IMR-90 (cell line): ENCODE data around the gene C1orf105. TPM values are rescaled to one million over a fixed set of nuclear protein-coding genes. Genes with fewer than 3 reads are reported as not detected.

Source experiments
- ATAC-seq: fragments of 200-7000 bp; cut with Tn5 transposase; 2 replicates; pipeline ENCODE4 v1.9.1; 2020; ENCODE audit warnings: low read depth, mild to moderate bottlenecking, moderate library complexity
- BruUV-seq: library from RNA; stranded (reverse); fragments of 400-500 nt; replicated peaks from 2 replicates; lab custom pipeline; 2021; lab: Mats Ljungman, UMichigan
- CTCF ChIA-PET: fragments of 300-600 bp; formaldehyde crosslinking; extraction: SDS; loops from one replicate; lab custom pipeline; 2021; ENCODE audit warnings: antibody characterized with exemption; lab: Yijun Ruan, JAX
- POLR2A ChIA-PET: fragments of 300-600 bp; sonication (Branson Sonifier 250); formaldehyde crosslinking; loops from one replicate; lab custom pipeline; 2022; ENCODE audit warnings: antibody characterized with exemption; ENCODE audit not compliant: unreplicated experiment; lab: Charles Lee
- DNase-seq: peaks from one replicate; pipeline ENCODE4 v3.0.0; 2013
- H2AFZ ChIP-seq: replicated peaks from 2 replicates; pipeline ENCODE3; 2013; ENCODE audit warnings: low read length, mild to moderate bottlenecking; ENCODE audit not compliant: poor library complexity
- H2AK5ac ChIP-seq: 2 replicates; pipeline ENCODE4 v1.6.1; 2013; ENCODE audit warnings: low read depth, low read length, inconsistent platforms
- H2AK9ac ChIP-seq: replicated peaks from 2 replicates; pipeline ENCODE3; 2013; ENCODE audit warnings: mild to moderate bottlenecking, low read depth, low read length, moderate library complexity; ENCODE audit not compliant: poor library complexity
- H2BK120ac ChIP-seq: 2 replicates; pipeline ENCODE4 v1.6.1; 2013; ENCODE audit warnings: low read depth, low read length, inconsistent platforms
- H2BK15ac ChIP-seq: 3 replicates; pipeline ENCODE4 v1.6.1; 2013; ENCODE audit warnings: low read depth, low read length, inconsistent platforms
- H2BK20ac ChIP-seq: 2 replicates; pipeline ENCODE4 v1.6.1; 2013; ENCODE audit warnings: low read depth, mild to moderate bottlenecking, inconsistent platforms, low read length, moderate library complexity
- H2BK5ac ChIP-seq: 2 replicates; pipeline ENCODE4 v1.6.1; 2013; ENCODE audit warnings: mild to moderate bottlenecking, low read depth, low read length, inconsistent platforms; ENCODE audit not compliant: poor library complexity, severe bottlenecking
- H3K14ac ChIP-seq: replicated peaks from 2 replicates; pipeline ENCODE4 v1.6.1; 2013; ENCODE audit warnings: low read depth, low read length, inconsistent platforms
- H3K18ac ChIP-seq: 2 replicates; pipeline ENCODE4 v1.6.1; 2013; ENCODE audit warnings: low read depth, low read length, control low read depth
- H3K23ac ChIP-seq: 2 replicates; pipeline ENCODE4 v1.6.1; 2013; ENCODE audit warnings: low read depth, low read length, inconsistent platforms
- H3K27ac ChIP-seq: 2 replicates; pipeline ENCODE4 v1.5.1; 2013; ENCODE audit warnings: mild to moderate bottlenecking, control low read depth, low read length; ENCODE audit not compliant: insufficient read depth
- H3K27me3 ChIP-seq: 2 replicates; pipeline ENCODE4 v1.6.1; 2013; ENCODE audit warnings: low read length; ENCODE audit not compliant: control insufficient read depth, insufficient read depth
- H3K36me3 ChIP-seq: 2 replicates; pipeline ENCODE4 v1.6.1; 2013; ENCODE audit warnings: low read length, mixed read lengths; ENCODE audit not compliant: control insufficient read depth, insufficient read depth
- H3K4ac ChIP-seq: 2 replicates; pipeline ENCODE4 v1.6.1; 2013; ENCODE audit warnings: low read depth, low read length, inconsistent platforms
- H3K4me1 ChIP-seq: 2 replicates; pipeline ENCODE4 v1.6.1; 2013; ENCODE audit warnings: low read length, mixed read lengths; ENCODE audit not compliant: control insufficient read depth, insufficient read depth
- H3K4me2 ChIP-seq: 2 replicates; pipeline ENCODE4 v1.6.1; 2013; ENCODE audit warnings: low read depth, mild to moderate bottlenecking, control low read depth, low read length, moderate library complexity
- H3K4me3 ChIP-seq: 2 replicates; pipeline ENCODE4 v1.5.1; 2013; ENCODE audit warnings: low read depth, mild to moderate bottlenecking, control low read depth, low read length, moderate library complexity; ENCODE audit not compliant: insufficient read depth
- H3K56ac ChIP-seq: 2 replicates; pipeline ENCODE4 v1.6.1; 2013; ENCODE audit warnings: low read length, inconsistent platforms; ENCODE audit not compliant: insufficient read depth; ENCODE audit errors: extremely low read depth
- H3K79me1 ChIP-seq, 2 experiments: 2 replicates each; pipeline ENCODE4 v1.6.1; 2013; ENCODE audit warnings: low read length in 2 of 2, inconsistent platforms in 1 of 2, low read depth in 1 of 2
- H3K9ac ChIP-seq: 2 replicates; pipeline ENCODE4 v1.6.1; 2013; ENCODE audit warnings: low read depth, low read length, control low read depth
- H3K9me1 ChIP-seq: 2 replicates; pipeline ENCODE4 v1.6.1; 2013; ENCODE audit warnings: low read length, inconsistent platforms; ENCODE audit not compliant: insufficient read depth
- H3K9me3 ChIP-seq: 2 replicates; pipeline ENCODE4 v1.6.1; 2013; ENCODE audit warnings: low read length; ENCODE audit not compliant: control insufficient read depth, insufficient read depth
- H4K20me1 ChIP-seq: 2 replicates; pipeline ENCODE4 v1.6.1; 2013; ENCODE audit warnings: low read length, inconsistent platforms; ENCODE audit not compliant: insufficient read depth
- H4K5ac ChIP-seq: 2 replicates; pipeline ENCODE4 v1.6.1; 2013; ENCODE audit warnings: mild to moderate bottlenecking, low read depth, low read length, control low read depth
- H4K8ac ChIP-seq, 2 experiments: 2 replicates each; pipeline ENCODE4 v1.6.1; 2013; ENCODE audit warnings: low read depth in 2 of 2, low read length in 2 of 2, control low read depth in 1 of 2, inconsistent platforms in 1 of 2
- H4K91ac ChIP-seq: 2 replicates; pipeline ENCODE4 v1.6.1; 2013; ENCODE audit warnings: low read depth, low read length, inconsistent platforms; ENCODE audit not compliant: insufficient read depth
- CEBPB ChIP-seq: IDR thresholded peaks from 2 replicates; pipeline ENCODE4 v1.6.1; 2012; ENCODE audit warnings: low read depth, low read length, improper control_type of control experiment
- CHD1 ChIP-seq: IDR thresholded peaks from 2 replicates; pipeline ENCODE4 v1.6.1; 2012; ENCODE audit warnings: low read depth, low read length, improper control_type of control experiment
- CTCF ChIP-seq: conservative IDR thresholded peaks from 2 replicates; pipeline ENCODE4 v1.5.1; 2012; ENCODE audit warnings: mild to moderate bottlenecking, low read depth, low read length, improper control_type of control experiment
- FOS ChIP-seq: fragments of 150-350 bp; IDR thresholded peaks from 2 replicates; pipeline ENCODE4 v1.6.1; 2016; ENCODE audit warnings: low read depth, low read length
- MAFK ChIP-seq: IDR thresholded peaks from 2 replicates; pipeline ENCODE4 v1.6.1; 2012; ENCODE audit warnings: low read depth, low read length, improper control_type of control experiment
- POLR2A ChIP-seq: IDR thresholded peaks from 2 replicates; pipeline ENCODE4 v1.6.1; 2012; ENCODE audit warnings: mild to moderate bottlenecking, low read depth, low read length
- RFX5 ChIP-seq: IDR thresholded peaks from 2 replicates; pipeline ENCODE4 v1.8.0; 2012; ENCODE audit warnings: low read depth, mild to moderate bottlenecking, low read length, moderate library complexity
- SMC3 ChIP-seq: fragments of 150-350 bp; IDR thresholded peaks from 2 replicates; pipeline ENCODE4 v1.6.1; 2016; ENCODE audit warnings: low read depth, mild to moderate bottlenecking, antibody characterized with exemption, low read length, moderate library complexity
- WGBS, 2 experiments: methylation state at CpG; one replicate each; pipeline versions ENCODE4 v1.1.5 to v1.1.7; 2013; ENCODE audit warnings: missing lambda C conversion rate in 2 of 2; ENCODE audit not compliant: insufficient read length in 1 of 2; ENCODE audit errors: extremely low coverage in 2 of 2; 5-methylcytosine and 5-hydroxymethylcytosine counted together
- dilution Hi-C: fragments of 300-500 bp; cut with HindIII; formaldehyde crosslinking; loops from one replicate; pipeline ENCODE4 v1.14.3; 2018; ENCODE audit warnings: low sequenced_read_pairs; ENCODE audit not compliant: unreplicated experiment
- in situ Hi-C: fragments of 300-500 bp; cut with MboI; formaldehyde crosslinking; loops from 3 replicates; pipeline ENCODE4 v1.14.3; 2019; ENCODE audit warnings: low sequenced_read_pairs, inconsistent platforms, mixed read lengths
- intact Hi-C: fragments of 100-400 bp; cut with micrococcal nuclease; formaldehyde crosslinking; loops from 2 replicates; pipeline ENCODE4 v1.10.0; 2022
- polyA plus RNA-seq, 3 experiments: library from polyadenylated mRNA; depleted of rRNA; stranded (reverse); fragments of >200 nt; gene quantifications; 2 replicates each; pipeline ENCODE4 v1.2.3, GENCODE V29; 2012; ENCODE audit warnings: low replicate concordance in 1 of 3
- total RNA-seq: library from RNA; depleted of rRNA; stranded (reverse); fragments of >200 nt; gene quantifications from 2 replicates; pipeline ENCODE4 v1.2.3, GENCODE V29; 2012

The C1orf105 gene
- total and polyA plus RNA-seq, 2 of the 4 experiments (the other 2 are of a cell fraction): not detected

- H3K9ac ChIP-seq: 0 out of 2 replicates have a peak overlapping the region, but pooled peaks have one; percentile 59
- ATAC-seq (no peak), DNase-seq (no peak)
- peak overlapping the region; percentile 64 for H3K4ac ChIP-seq
- peak overlapping the region; percentile 98; the same call in 2 of the 3 replicates for H2BK15ac ChIP-seq
- no peaks in the 10 kb centered on the region for H3K36me3 ChIP-seq
- H4K5ac ChIP-seq: peak overlapping the region; percentile 93
- peak overlapping the region; percentile 79 for H2AFZ ChIP-seq
- peak overlapping the region; percentile 86 for H4K91ac ChIP-seq
- no peak overlapping the region for H3K4me2 ChIP-seq
- CTCF ChIA-PET: interaction anchor here (0.6 to 2.2 kb wide), 7 partner anchors 17 to 397 kb away, joined by 3 to 8 read pairs (median 3); no protein-coding TSS in a partner anchor
- TF ChIP-seq POLR2A (no peak), FOS (no peak), CEBPB (no peak), MAFK (no peak), CTCF (no peak), SMC3 (no peak), RFX5 (no peak), CHD1 (no peak)
- H2AK5ac ChIP-seq: peak overlapping the region; percentile 91; the same call in 1 of the 2 replicates
- BruUV-seq: no TSS peak
- H3K9me1 ChIP-seq: no peaks in the 10 kb centered on the region
- no peaks in the 10 kb centered on the region for H4K20me1 ChIP-seq
- dilution Hi-C loops (no loop called here), in situ Hi-C loops (loop anchor here (10.0 to 25.0 kb wide), 2 partner anchors 255 to 588 kb away; no protein-coding TSS in a partner anchor), intact Hi-C loops (loop anchor here (1.0 to 5.0 kb wide), 11 partner anchors 42 to 598 kb away; partner anchors contain the start of gene PIGC)
- no peaks in the 10 kb centered on the region for H3K79me1 ChIP-seq
- H3K27me3 ChIP-seq: no peaks in the 10 kb centered on the region
- H2BK5ac ChIP-seq: no peak overlapping the region
- POLR2A ChIA-PET: interaction anchor here (0.6 to 2.2 kb wide), 4 partner anchors 16 to 301 kb away, joined by 3 to 12 read pairs (median 4); no protein-coding TSS in a partner anchor
- peak overlapping the region in 1 of 2 experiments; percentile 75; a peak in 1 of 4 replicates for H4K8ac ChIP-seq
- peak overlapping the region; percentile 32; the same call in 1 of the 2 replicates for H3K56ac ChIP-seq
- peak overlapping the region; percentile 70; the same call in 1 of the 2 replicates for H3K23ac ChIP-seq
- no peaks in the 10 kb centered on the region for H3K9me3 ChIP-seq
- peak overlapping the region; percentile 82 for H3K18ac ChIP-seq
- H3K27ac ChIP-seq: peak overlapping the region; percentile 33; the same call in 1 of the 2 replicates
- H2AK9ac ChIP-seq: no peak overlapping the region
- peaks cover 3% of the 10 kb centered on the region for H3K4me1 ChIP-seq
- peak overlapping the region; percentile 91 for H2BK20ac ChIP-seq
- peak overlapping the region; percentile 28; the same call in 1 of the 2 replicates for H3K14ac ChIP-seq
- WGBS, 2 experiments: no CpG with 5 or more reads among the region's 6 CpGs
- H3K4me3 ChIP-seq: no peak overlapping the region
- peak overlapping the region; percentile 82 for H2BK120ac ChIP-seq
These were observed 20.4 kb upstream of the C1orf105 start for GRCh38 chr1:172399756-172400721.
